ENCODE results near the gene PHOSPHO1.
A peak's percentile ranks its signal among the peaks of the same experiment; 100 is the strongest.
"Not testable (repeated sequence)": the region's sequence is repeated elsewhere in the genome, so short reads cannot be mapped to it uniquely, and the experiment has no call there.

PHOSPHO1 gene, protein sequence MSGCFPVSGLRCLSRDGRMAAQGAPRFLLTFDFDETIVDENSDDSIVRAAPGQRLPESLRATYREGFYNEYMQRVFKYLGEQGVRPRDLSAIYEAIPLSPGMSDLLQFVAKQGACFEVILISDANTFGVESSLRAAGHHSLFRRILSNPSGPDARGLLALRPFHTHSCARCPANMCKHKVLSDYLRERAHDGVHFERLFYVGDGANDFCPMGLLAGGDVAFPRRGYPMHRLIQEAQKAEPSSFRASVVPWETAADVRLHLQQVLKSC

GRCh38 chr17:49230636-49231562, at the start of gene PHOSPHO1:
Gene PHOSPHO1 (minus strand): TSS chr17:49230787. CDS start chr17:49226691, 4,096 bp downstream.
- peak; percentile 94 for DNase-seq

- DNase-seq = peak; percentile 41
These were observed 49.5 kb upstream of the PHOSPHO1 start for GRCh38 chr17:49280061-49280460.

DNA sequence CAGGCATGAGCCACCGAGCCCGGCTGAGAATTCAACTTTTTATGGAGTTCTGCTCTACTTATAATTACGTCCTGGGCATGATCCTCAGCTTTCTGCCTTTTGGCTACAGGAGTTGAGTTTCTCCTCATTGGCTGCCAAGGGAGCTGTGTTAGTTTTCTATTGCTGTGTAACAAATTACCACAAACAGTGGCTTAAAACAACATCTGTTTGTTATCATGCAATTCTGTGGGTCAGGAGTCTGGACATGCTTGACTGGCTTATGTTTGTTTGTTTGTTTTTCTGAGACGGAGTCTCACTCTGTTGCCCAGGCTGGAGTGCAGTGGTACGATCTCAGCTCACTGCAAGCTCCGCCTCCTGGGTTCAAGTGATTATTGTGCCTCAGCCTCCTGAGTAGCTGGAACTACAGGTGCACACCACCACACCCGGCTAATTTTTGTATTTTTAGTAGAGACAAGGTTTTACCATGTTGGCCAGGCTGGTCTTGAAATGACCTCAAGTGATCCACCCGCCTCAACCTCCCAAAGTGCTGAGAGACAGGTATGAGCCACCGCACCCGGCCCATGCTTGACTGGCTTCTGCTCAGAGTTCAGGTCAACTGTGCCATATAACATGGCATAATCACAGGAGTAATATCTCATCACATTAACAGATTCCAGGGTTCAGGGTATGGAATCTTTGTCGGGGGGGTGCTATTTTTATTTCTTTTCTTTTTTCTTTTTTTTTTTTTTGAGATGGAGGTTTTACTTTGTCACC, 48.9 kb upstream of the PHOSPHO1 start:
- peak; percentile 24 for DNase-seq

GRCh38 chr17:49278076-49278475, 47.5 kb upstream of the PHOSPHO1 start:
- DNase-seq = no peak

DNA sequence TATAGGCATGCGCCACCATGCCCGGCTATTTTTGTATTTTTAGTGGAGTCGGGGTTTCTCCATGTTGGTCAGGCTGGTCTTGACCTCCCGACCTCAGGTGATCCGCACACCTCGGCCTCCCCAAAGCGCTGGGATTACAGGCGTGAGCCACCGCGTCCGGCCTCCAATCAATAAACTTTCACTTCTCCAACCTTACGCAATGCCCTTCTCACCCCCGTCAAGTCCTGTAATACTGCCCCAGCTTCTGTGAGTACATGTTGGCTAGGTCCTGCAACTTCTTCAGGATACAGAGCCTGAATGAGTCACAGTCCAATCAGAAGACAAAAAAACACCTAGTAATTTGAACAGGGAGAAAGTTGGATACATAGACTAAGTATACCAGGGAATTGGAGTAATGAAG, 47.1 kb upstream of the PHOSPHO1 start:
- DNase-seq = no peak

- not testable (repeated sequence) for DNase-seq
These were observed 45.4 kb upstream of the PHOSPHO1 start for GRCh38 chr17:49275981-49276380.

- no peak for DNase-seq
These were observed 38.8 kb upstream of the PHOSPHO1 start for GRCh38 chr17:49269356-49269755.

DNA sequence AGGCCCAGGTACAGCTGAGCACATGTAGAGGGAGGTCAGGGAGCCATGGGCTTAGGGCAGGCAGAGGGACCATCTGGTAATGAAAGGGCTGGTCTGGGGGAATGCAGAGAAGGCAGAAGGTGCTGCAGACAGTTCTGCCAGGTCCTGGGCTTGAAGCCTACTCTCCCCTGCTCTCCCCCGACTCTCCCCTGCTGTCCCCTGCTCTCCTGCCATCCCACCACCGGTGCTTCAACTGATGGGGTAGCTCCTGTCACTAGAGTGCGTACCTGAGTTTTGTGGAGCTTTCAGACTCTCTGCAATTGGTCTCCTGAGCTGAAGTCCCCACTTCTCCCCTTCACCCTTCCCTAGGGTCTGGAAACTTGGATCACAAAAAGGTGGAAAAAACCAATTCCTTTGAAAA, 37.3 kb upstream of the PHOSPHO1 start:
- no peak for DNase-seq

DNA sequence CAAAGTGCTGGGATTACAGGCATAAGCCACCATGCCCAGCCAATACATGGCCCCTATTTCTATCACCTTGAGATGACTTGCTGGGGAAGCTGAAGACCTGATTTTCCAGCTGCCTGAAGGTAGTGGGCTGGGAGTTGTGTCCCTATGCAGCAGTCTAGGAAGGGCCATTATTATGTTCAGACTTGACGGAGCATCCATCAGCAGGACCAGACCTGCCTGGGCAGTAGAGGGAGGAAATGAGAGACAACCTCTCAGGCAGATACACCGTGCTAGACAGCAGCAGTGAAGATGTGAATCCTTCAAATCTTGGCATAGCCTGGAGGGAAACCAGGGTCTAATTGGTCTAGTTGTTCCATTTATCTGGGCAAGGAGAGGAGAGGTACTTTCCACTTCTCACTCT, 35.6 kb upstream of the PHOSPHO1 start:
- DNase-seq = no peak

- not testable (repeated sequence) for DNase-seq
These were observed 31.0 kb upstream of the PHOSPHO1 start for GRCh38 chr17:49261540-49261939.

DNA sequence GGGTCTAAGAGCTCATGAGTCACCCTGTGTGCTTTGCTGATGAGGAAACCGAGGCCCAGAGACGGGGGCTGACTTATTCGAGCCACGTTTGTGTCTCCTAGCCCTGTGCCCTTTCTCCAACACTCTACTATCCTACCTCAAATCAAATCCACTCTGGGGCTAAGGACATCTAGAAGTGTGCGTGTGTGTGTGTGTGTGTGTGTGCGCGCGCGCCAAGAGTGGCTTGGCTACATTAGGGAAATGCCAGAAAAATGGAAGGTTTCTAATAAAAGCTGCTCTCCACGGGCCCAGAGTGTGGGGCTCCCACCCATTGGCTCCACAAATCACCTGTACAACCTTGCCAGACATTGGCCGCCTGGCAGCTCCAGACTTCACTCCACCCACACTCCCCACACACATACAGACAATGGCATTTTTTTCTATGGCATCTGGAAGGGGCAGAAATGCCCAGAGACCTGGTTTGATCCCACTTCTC, 30.3 kb upstream of the PHOSPHO1 start:
- DNase-seq = no peak

DNA sequence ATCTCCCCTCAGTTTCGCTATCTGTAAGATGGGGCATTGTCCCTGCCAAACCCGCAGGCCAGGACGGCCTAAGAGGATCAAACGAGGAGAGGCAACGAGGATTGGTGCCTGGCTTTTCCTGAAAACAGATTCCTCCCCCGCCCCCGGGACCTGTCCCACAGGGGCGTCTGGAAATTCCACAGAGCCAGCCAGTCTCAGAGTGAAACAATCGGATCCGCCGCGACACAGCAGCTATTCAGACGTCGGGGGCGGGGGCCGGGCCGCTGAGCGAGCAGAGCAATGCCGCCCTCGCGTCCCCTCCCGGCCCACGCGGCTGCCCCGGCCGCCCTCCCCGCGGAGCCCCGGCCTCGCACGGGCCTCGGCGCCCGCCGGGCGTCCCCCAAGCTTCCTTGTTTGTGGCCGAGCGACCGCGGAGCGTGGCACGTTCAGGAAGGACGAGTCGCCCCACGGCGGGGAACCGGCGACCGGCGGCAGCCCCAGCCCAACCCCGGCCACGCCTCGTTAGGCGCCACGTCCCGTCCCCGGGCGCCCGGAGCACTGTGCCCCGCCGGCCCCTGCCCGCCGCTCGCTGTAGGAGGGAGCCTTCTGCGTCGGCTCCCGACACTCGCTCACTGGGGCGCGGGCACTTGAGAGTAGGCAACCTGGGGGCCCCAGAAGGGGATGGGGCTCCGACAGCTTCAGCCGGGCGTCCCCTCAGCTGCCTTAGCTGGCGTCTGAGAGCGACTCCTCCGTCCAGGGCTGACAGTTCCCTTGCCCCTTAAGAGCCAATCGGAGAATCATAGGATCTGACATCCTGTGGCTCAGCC, 29.6 kb upstream of the PHOSPHO1 start:
- peak; percentile 85 for DNase-seq

DNA sequence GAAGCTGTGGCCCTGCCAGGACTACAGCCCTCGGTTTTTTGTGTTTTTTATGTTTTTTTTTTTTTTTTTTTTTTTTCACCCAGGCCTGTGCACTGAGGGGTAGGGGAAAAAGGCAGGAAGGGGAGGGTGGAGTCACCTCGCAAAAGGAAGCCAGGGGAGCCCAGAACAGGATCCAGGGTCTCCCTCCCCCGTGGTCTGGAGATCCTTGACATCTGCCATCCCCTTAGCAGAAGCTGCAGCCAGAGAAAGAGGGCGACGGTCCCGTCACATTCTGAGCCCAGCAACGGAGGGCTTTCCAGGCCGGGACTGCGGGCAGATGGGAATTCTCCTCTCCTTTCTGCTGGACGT, 29.1 kb upstream of the PHOSPHO1 start:
- DNase-seq = no peak

GRCh38 chr17:49258394-49258793, 27.8 kb upstream of the PHOSPHO1 start:
- no peak for DNase-seq

GRCh38 chr17:49255125-49255524, 24.5 kb upstream of the PHOSPHO1 start:
- DNase-seq = no peak

DNA sequence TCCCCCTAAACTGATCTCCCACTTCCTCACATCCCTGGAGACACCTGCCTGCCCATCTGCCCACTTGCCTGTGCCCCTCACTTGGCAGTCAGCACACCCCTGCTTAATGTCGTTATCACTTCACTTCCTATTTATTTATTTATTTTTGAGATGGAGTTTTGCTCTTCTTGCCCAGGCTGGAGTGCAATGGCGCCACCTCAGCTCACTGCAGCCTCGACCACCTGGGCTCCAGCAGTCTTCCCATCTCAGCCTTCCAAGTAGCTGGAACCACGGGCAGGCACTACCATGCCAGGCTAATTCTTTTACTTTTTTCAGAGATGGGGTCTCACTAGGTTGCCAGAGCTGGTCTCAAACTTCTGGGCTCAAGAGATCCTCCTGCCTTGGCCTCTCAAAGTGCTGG, 23.5 kb upstream of the PHOSPHO1 start:
- no peak for DNase-seq

GRCh38 chr17:49252148-49252695, 21.6 kb upstream of the PHOSPHO1 start:
- no peak for DNase-seq

DNA sequence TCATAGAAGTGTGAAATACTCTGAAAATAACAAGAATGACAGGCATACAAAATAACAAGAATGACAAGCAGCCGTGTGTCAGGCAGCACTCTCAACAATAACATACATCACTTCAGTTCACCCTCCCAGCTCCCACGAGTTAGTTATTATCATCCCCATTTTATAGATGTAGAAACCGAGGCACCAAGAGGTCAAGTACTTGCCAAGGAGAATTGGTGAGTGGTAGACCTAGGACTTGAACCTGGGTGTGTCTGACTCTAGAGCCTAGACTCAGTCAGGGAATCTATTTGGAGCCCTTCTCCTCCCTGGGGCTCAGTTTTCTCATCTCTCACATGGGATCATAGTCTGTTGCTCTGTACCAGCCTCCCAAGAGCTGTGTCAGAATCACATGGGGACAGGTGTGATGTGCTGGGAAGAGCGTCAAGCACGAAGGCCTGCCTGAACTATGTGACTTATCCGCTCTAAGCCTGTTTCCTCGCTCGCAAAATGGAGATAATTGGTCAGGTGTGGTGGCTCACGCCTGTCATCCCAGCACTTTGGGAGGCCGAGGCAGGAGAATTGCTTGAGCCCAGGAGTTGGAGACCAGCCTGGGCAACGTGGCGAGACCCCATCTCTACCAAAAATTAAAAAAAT, 19.4 kb upstream of the PHOSPHO1 start:
- no peak for DNase-seq

GRCh38 chr17:49249292-49249794, 18.8 kb upstream of the PHOSPHO1 start:
- DNase-seq = no peak

DNA sequence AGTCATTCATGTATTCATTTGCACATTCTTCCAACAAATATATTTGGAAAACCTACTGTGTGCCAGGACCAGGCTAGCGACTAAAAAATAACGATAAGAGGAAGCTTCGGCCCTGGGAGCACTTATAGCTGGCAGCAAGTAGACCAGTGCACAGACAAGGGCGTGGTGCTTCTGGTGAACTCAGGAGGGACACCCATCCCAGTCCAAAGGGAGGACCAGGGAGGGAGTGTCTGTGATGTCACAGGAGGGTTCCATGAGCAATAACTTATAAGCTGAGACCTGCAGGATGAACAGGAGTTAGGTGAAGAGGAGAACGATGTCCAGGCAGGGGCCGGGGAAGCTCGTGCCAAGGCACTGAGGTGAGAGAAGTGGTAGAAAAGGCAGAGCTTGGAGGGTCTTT, 17.4 kb upstream of the PHOSPHO1 start:
- DNase-seq = no peak

DNA sequence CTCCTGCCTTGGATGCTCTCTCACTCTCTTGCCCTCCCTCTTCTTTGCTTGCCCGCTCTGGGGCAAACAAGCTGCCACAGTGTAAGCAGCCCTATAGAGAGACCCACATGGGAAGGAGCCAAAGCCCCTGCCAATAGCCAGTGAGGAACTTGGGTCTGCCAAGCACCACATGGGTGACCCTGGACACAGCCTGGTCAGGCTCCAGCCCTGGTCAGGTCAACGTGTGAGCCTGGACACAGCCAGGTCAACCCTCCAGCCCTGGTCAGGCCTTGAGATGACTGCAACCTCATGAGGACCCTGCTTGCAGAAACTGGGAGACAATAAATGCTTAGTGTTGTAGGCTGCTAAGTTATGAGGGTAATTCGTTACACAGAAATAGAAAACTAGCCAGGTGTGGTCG, 14.3 kb upstream of the PHOSPHO1 start:
- no peak for DNase-seq
